ENCODE data around the gene INHBA.

GRCh38 chr7:41674505-41675023, 28.3 kb downstream of the INHBA start:
- no peak for TF ChIP-seq BHLHE40 (IDR thresholded peaks at IDR 0.05; ENCODE audit: low read depth, low read length)
- TF ChIP-seq CTCF (conservative IDR thresholded peaks at IDR 0.05; ENCODE audit: low read depth, low read length): no peak
- TF ChIP-seq RCOR1 (IDR thresholded peaks at IDR 0.05; ENCODE audit: insufficient replicate concordance, low read length): no peak
- no peak for TF ChIP-seq SMC3 (IDR thresholded peaks at IDR 0.05; ENCODE audit: low read depth, low read length)
- TF ChIP-seq POLR2A (IDR thresholded peaks at IDR 0.05; ENCODE audit: low read depth, low read length): no peak
- no peak for TF ChIP-seq MAZ (IDR thresholded peaks at IDR 0.05; ENCODE audit: borderline replicate concordance, low read depth, low read length)

Measured in IMR-90 (cell line).